ENCODE data around the gene EGLN2. TPM values are rescaled to one million over a fixed set of nuclear protein-coding genes. Genes with fewer than 3 reads are reported as not detected.

The EGLN2 gene
- total and polyA plus RNA-seq, 9 of the 15 experiments (the other 6 are each of a cell fraction or from before 2014, with no cell fraction given) = 9.6 to 114 (median 71.0) TPM

DNA sequence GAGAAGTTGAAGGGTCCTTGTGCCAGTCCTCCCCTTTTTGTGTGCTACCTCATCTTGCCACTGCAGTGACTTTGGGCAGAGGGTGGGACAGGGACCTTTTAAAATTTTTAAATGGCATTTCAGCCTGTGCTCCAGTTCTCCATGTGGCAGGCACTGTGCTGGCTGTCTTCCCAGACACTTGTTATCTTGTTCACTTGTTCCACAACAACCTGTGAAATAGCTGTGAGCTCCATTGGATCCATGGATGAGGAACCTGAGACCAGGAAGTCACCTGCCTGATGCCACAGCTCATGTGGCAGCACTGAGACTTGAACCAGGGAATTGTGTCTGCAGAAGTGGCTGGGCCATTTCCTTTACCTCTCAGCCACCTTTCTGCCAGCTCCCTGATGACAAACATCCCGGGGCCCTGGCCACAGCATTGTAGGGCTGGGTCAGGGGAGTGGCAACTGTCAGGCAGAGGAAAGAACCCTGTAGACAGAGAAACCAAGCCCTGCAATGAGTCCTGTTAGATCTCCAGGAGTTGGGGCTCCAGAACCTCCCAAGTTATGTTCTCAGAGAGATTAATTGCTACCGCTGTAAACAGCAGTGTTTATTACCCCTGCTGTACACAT, 6.4 kb downstream of the EGLN2 start:
- Histone ChIP-seq H3K36me3 (ENCODE audit: control insufficient read depth, insufficient read depth, low read length) (peaks cover 92% of the 10 kb centered on the region), H3K27me3 (ENCODE audit: control insufficient read depth in 2 of 2, insufficient read depth in 2 of 2, low read length in 2 of 2) (no peaks in the 10 kb centered on the region), H3K4me3 (no peak overlapping the region), H3K9me1 (ENCODE audit: control insufficient read depth, insufficient read depth, low read length) (peaks cover 24% of the 10 kb centered on the region), H2AFZ (ENCODE audit: low read depth, low read length) (no peak overlapping the region), H4K20me1 (replicated peaks; ENCODE audit: control insufficient read depth, insufficient read depth, low read length) (peaks cover 58% of the 10 kb centered on the region), H3K9ac (ENCODE audit: insufficient read depth in 1 of 2, low read depth in 2 of 2, low read length in 2 of 2) (peak overlapping the region in 1 of 2 experiments; percentile 64; a peak in 2 of 4 replicates), H3K27ac (ENCODE audit: extremely low read depth, low read depth, low read length) (peak overlapping the region; percentile 14; the same call in 1 of the 3 replicates), H3K9me3 (replicated peaks; ENCODE audit: control insufficient read depth, insufficient read depth, low read depth, low read length) (no peaks in the 10 kb centered on the region), H3K79me2 (ENCODE audit: control insufficient read depth, insufficient read depth, low read length) (peaks cover 77% of the 10 kb centered on the region), H3K4me1 (replicated peaks in 1 of 2; ENCODE audit: control insufficient read depth in 2 of 2, insufficient read depth in 2 of 2, low read length in 2 of 2) (peaks cover 45 to 82% of the 10 kb centered on the region in 2 experiments), H3K4me2 (ENCODE audit: insufficient read depth, low read length) (no peak overlapping the region)
- FAIRE-seq (peak; percentile 11), DNase-seq (ENCODE audit: extremely low read depth in 1 of 4, low spot score in 3 of 4) (no peak), ATAC-seq (no peak)
- in situ Hi-C loops (cut with MboI) (no loop called here), intact Hi-C loops (cut with micrococcal nuclease) (loop anchor here (5.0 kb wide), 1 partner anchor 143 kb away; no protein-coding TSS in a partner anchor)
- 68% methylated on average over 2 of the region's 2 CpGs for WGBS (ENCODE audit: insufficient coverage, low coverage, missing lambda C conversion rate)
- POLR2A ChIA-PET = interaction anchor here (0.6 to 3.7 kb wide), 9 partner anchors 19 to 1562 kb away, joined by 3 to 26 read pairs (median 3); partner anchors contain the start of gene RAB4B
- no TSS peak for BruUV-seq (replicated peaks)
- TF ChIP-seq SNRNP70 (optimal IDR thresholded peaks at IDR 0.05; ENCODE audit: low read depth, low read length) (no peak), ZNF79 (CRISPR knock-in tag; IDR thresholded peaks at IDR 0.05; ENCODE audit: low read depth) (no peak), RFX7 (CRISPR knock-in tag; IDR thresholded peaks at IDR 0.05) (no peak)
- CTCF ChIA-PET (ENCODE audit: low intra/inter-chr PET ratio) = no interaction called here

Data from K562 (cell line).